ENCODE data around the gene WFDC6. TPM values are rescaled to one million over a fixed set of nuclear protein-coding genes. Genes with fewer than 3 reads are reported as not detected.

The WFDC6 gene
- total RNA-seq, 1 experiment from 2014 or later: not detected

- Mint-ChIP-seq H3K36me3 (ENCODE audit: insufficient read depth in 1 of 3, low read depth in 3 of 3) (no peaks in the 10 kb centered on the region), H3K4me1 (peaks cover 26 to 32% of the 10 kb centered on the region in 2 experiments), H3K4me3 (no peak overlapping the region), H3K27ac (peak overlapping the region in 1 of 3 experiments; percentile 80; a peak in 1 of 7 replicates), H3K9me3 (no peaks in the 10 kb centered on the region), H3K27me3 (ENCODE audit: low read depth) (peaks cover 2% of the 10 kb centered on the region; the same call in 1 of the 2 replicates)
- DNase-seq: no peak
- no peak overlapping the region for H2BK5ac ChIP-seq (ENCODE audit: insufficient read length, low read length)
- TF ChIP-seq, protein P1, sequence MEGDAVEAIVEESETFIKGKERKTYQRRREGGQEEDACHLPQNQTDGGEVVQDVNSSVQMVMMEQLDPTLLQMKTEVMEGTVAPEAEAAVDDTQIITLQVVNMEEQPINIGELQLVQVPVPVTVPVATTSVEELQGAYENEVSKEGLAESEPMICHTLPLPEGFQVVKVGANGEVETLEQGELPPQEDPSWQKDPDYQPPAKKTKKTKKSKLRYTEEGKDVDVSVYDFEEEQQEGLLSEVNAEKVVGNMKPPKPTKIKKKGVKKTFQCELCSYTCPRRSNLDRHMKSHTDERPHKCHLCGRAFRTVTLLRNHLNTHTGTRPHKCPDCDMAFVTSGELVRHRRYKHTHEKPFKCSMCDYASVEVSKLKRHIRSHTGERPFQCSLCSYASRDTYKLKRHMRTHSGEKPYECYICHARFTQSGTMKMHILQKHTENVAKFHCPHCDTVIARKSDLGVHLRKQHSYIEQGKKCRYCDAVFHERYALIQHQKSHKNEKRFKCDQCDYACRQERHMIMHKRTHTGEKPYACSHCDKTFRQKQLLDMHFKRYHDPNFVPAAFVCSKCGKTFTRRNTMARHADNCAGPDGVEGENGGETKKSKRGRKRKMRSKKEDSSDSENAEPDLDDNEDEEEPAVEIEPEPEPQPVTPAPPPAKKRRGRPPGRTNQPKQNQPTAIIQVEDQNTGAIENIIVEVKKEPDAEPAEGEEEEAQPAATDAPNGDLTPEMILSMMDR (conservative IDR thresholded peaks at IDR 0.05): no peak
- no peak overlapping the region for H3K4ac ChIP-seq (ENCODE audit: low read depth, low read length)
- no peaks in the 10 kb centered on the region for H3K23me2 ChIP-seq (ENCODE audit: insufficient read length, low read depth, low read length, poor library complexity, severe bottlenecking)
- H2BK12ac ChIP-seq (ENCODE audit: insufficient read length, low read depth, low read length): no peak overlapping the region
- no peak overlapping the region for H4K91ac ChIP-seq (ENCODE audit: insufficient read length, low read depth, low read length)
- no peak overlapping the region for H3K18ac ChIP-seq (ENCODE audit: insufficient read length, low read depth, low read length)
- no peak overlapping the region for H3K9ac ChIP-seq (ENCODE audit: extremely low read depth, insufficient read length, low read length)
- H3K27me3 ChIP-seq (ENCODE audit: insufficient read depth, low read length): no peaks in the 10 kb centered on the region
- H2BK15ac ChIP-seq (ENCODE audit: low read depth, low read length): no peak overlapping the region
- H3K14ac ChIP-seq (ENCODE audit: insufficient read depth, low read length): no peak overlapping the region
- H2BK120ac ChIP-seq (ENCODE audit: low read depth, low read length, poor library complexity, severe bottlenecking): no peak overlapping the region
- no peak overlapping the region for H4K5ac ChIP-seq (ENCODE audit: insufficient read length, low read depth, low read length)
- no peak overlapping the region for H3K23ac ChIP-seq (ENCODE audit: insufficient read length, low read depth, low read length)
- H3T11ph ChIP-seq (ENCODE audit: low read length): no peak overlapping the region
- H3K79me1 ChIP-seq (ENCODE audit: insufficient read depth, low read depth, low read length, poor library complexity, severe bottlenecking): no peaks in the 10 kb centered on the region
- no peak overlapping the region for H3K56ac ChIP-seq (ENCODE audit: insufficient read length, low read depth, low read length)
- H3K9me3 ChIP-seq (ENCODE audit: control insufficient read depth, low read depth, low read length): no peaks in the 10 kb centered on the region
- no peak overlapping the region for H2AFZ ChIP-seq (ENCODE audit: low read length)
- H3K4me1 ChIP-seq (ENCODE audit: insufficient read depth, low read length): peaks cover 10% of the 10 kb centered on the region; the same call in 1 of the 2 replicates
- H3K4me2 ChIP-seq (ENCODE audit: insufficient read depth, insufficient read length, low read length): no peak overlapping the region
- no peak overlapping the region for H4K8ac ChIP-seq (replicated peaks; ENCODE audit: insufficient read length, low read depth, low read length)
- H2BK20ac ChIP-seq (ENCODE audit: low read depth, low read length, poor library complexity, severe bottlenecking): no peak overlapping the region
- H3K79me2 ChIP-seq (ENCODE audit: insufficient read depth, low read length): no peaks in the 10 kb centered on the region
- no peak overlapping the region for H2AK5ac ChIP-seq (ENCODE audit: insufficient read length, low read length)
- no peaks in the 10 kb centered on the region for H4K20me1 ChIP-seq (ENCODE audit: control insufficient read depth, insufficient read depth, insufficient read length)
- H3K27ac ChIP-seq (ENCODE audit: insufficient read length, low read depth, low read length): no peak overlapping the region
Measured at GRCh38 chr20:45581702-45582101, 42.4 kb upstream of the WFDC6 start.

Measured in H9 (cell line).